Fibroblast of lung (primary cell): ENCODE results near the gene ASXL3. TPM values are rescaled to one million over a fixed set of nuclear protein-coding genes. Genes with fewer than 3 reads are reported as not detected.
A peak's percentile ranks its signal among the peaks of the same experiment; 100 is the strongest.

Experiments
- DNase-seq, 2 donors: peaks; one replicate each; pipeline versions ENCODE4 v3.0.0 to v3.0.0-alpha.2; 2010; ENCODE audit warnings: low read depth in 2 of 2
- H2AFZ ChIP-seq: 2 replicates; pipeline ENCODE4 v1.5.1; 2012; ENCODE audit warnings: low read length, control low read depth, inconsistent platforms
- H3K27ac ChIP-seq: 2 replicates; pipeline ENCODE4 v1.5.1; 2011; ENCODE audit warnings: low read length, control low read depth; ENCODE audit not compliant: insufficient read depth
- H3K27me3 ChIP-seq: 2 replicates; pipeline ENCODE4 v1.5.1; 2011; ENCODE audit warnings: mild to moderate bottlenecking, low read length; ENCODE audit not compliant: control insufficient read depth, insufficient read depth
- H3K36me3 ChIP-seq: 2 replicates; pipeline ENCODE4 v1.5.1; 2011; ENCODE audit warnings: low read length; ENCODE audit not compliant: control insufficient read depth, insufficient read depth
- H3K4me1 ChIP-seq: 2 replicates; pipeline ENCODE4 v1.5.1; 2011; ENCODE audit warnings: low read length; ENCODE audit not compliant: control insufficient read depth, insufficient read depth; ENCODE audit errors: extremely low read depth
- H3K4me2 ChIP-seq: 2 replicates; pipeline ENCODE4 v1.5.1; 2011; ENCODE audit warnings: low read length, control low read depth; ENCODE audit not compliant: insufficient read depth; ENCODE audit errors: extremely low read depth
- H3K4me3 ChIP-seq, 4 experiments: fragments of 200-600 bp in 1 of 4; sonication (generic) in 1 of 4; replicated peaks in 1 of 4; 2 replicates each; pipeline ENCODE4 v1.5.1; 2011 to 2016; ENCODE audit warnings: low read length in 4 of 4, low read depth in 3 of 4, mild to moderate bottlenecking in 3 of 4, control low read depth in 2 of 4, inconsistent platforms in 1 of 4, mixed read lengths in 1 of 4; ENCODE audit not compliant: insufficient read depth in 1 of 4; ENCODE audit errors: control extremely low read depth in 1 of 4
- H3K79me2 ChIP-seq: 2 replicates; pipeline ENCODE4 v1.5.1; 2012; ENCODE audit warnings: mild to moderate bottlenecking, low read length, inconsistent platforms; ENCODE audit not compliant: control insufficient read depth, insufficient read depth
- H3K9ac ChIP-seq: 2 replicates; pipeline ENCODE4 v1.5.1; 2011; ENCODE audit warnings: mild to moderate bottlenecking, low read length, control low read depth; ENCODE audit not compliant: insufficient read depth
- H3K9me3 ChIP-seq: 2 replicates; pipeline ENCODE4 v1.5.1; 2012; ENCODE audit warnings: low read depth, low read length; ENCODE audit not compliant: control insufficient read depth, insufficient read depth
- H4K20me1 ChIP-seq: 2 replicates; pipeline ENCODE4 v1.5.1; 2011; ENCODE audit warnings: low read length; ENCODE audit not compliant: control insufficient read depth, insufficient read depth; ENCODE audit errors: extremely low read depth
- CTCF ChIP-seq, 2 donors: IDR thresholded peaks in 1 of 2; conservative IDR thresholded peaks in 1 of 2; 1 replicate in 1 of 2; 2 replicates in 1 of 2; pipeline ENCODE4 v1.5.1; 2011 to 2012; ENCODE audit warnings: low read length in 2 of 2, control low read depth in 1 of 2, inconsistent platforms in 1 of 2, low read depth in 1 of 2, mild to moderate bottlenecking in 1 of 2
- EZH2 ChIP-seq: IDR thresholded peaks from 2 replicates; pipeline ENCODE4 v1.5.1; 2012; ENCODE audit warnings: low read length, control low read depth, mild to moderate bottlenecking; ENCODE audit errors: missing control alignments
- polyA plus RNA-seq, 2 donors: library from polyadenylated mRNA; depleted of rRNA in 1 of 2; stranded (reverse) in 1 of 2; unstranded in 1 of 2; fragments of >200 nt; gene quantifications; 2 replicates each; pipeline ENCODE4 v1.2.1, GENCODE V29; 2011 to 2012; ENCODE audit warnings: missing spikeins in 1 of 2
- total RNA-seq: library from RNA; depleted of rRNA; stranded (reverse); fragments of >200 nt; gene quantifications from 2 replicates; pipeline ENCODE4 v1.2.1, GENCODE V29; 2014

Gene ASXL3
- total and polyA plus RNA-seq, 2 donors (not counting 1 experiment from before 2014, with no cell fraction given) = 0.06 to 0.66 TPM

GRCh38 chr18:33605250-33605649, 27.2 kb downstream of the ASXL3 start:
- no peak for DNase-seq
- no peaks in the 10 kb centered on the region for H3K9me3 ChIP-seq
- H3K9ac ChIP-seq = no peak overlapping the region
- H3K27ac ChIP-seq = no peak overlapping the region
- H3K36me3 ChIP-seq = no peaks in the 10 kb centered on the region
- no peaks in the 10 kb centered on the region for H3K27me3 ChIP-seq
- no peak overlapping the region for H3K4me3 ChIP-seq
- no peaks in the 10 kb centered on the region for H3K4me1 ChIP-seq
- TF ChIP-seq CTCF (conservative IDR thresholded peaks at IDR 0.05 in 1 of 2, IDR thresholded peaks at IDR 0.05 in 1 of 2; ENCODE audit: low read depth in 1 of 2, low read length in 2 of 2) (no peak), EZH2 (no peak)
- H4K20me1 ChIP-seq = no peaks in the 10 kb centered on the region
- no peak overlapping the region for H3K4me2 ChIP-seq
- H3K79me2 ChIP-seq = no peaks in the 10 kb centered on the region
- H2AFZ ChIP-seq = no peak overlapping the region

- DNase-seq = no peak
- Histone ChIP-seq H4K20me1 (no peaks in the 10 kb centered on the region), H3K27ac (no peak overlapping the region), H3K4me2 (no peak overlapping the region), H3K4me1 (no peaks in the 10 kb centered on the region), H3K9ac (no peak overlapping the region), H3K4me3 (no peak overlapping the region), H3K36me3 (no peaks in the 10 kb centered on the region), H3K27me3 (no peaks in the 10 kb centered on the region), H3K79me2 (no peaks in the 10 kb centered on the region), H2AFZ (no peak overlapping the region), H3K9me3 (no peaks in the 10 kb centered on the region)
- no peak for TF ChIP-seq EZH2
- TF ChIP-seq CTCF (conservative IDR thresholded peaks at IDR 0.05 in 1 of 2, IDR thresholded peaks at IDR 0.05 in 1 of 2; ENCODE audit: low read depth in 1 of 2, low read length in 2 of 2) = no peak
Observed at GRCh38 chr18:33606621-33607020, 28.6 kb downstream of the ASXL3 start.

- H3K27me3 ChIP-seq = no peaks in the 10 kb centered on the region
- no peak overlapping the region for H3K9ac ChIP-seq
- no peak overlapping the region for H3K4me3 ChIP-seq
- H3K9me3 ChIP-seq = no peaks in the 10 kb centered on the region
- H3K27ac ChIP-seq = no peak overlapping the region
- no peaks in the 10 kb centered on the region for H3K4me1 ChIP-seq
- no peaks in the 10 kb centered on the region for H3K79me2 ChIP-seq
- no peaks in the 10 kb centered on the region for H3K36me3 ChIP-seq
- H2AFZ ChIP-seq = no peak overlapping the region
- H3K4me2 ChIP-seq = no peak overlapping the region
- no peaks in the 10 kb centered on the region for H4K20me1 ChIP-seq
- DNase-seq = peak in 1 of 2 donors; percentile 45
- no peak for TF ChIP-seq EZH2
- TF ChIP-seq CTCF (conservative IDR thresholded peaks at IDR 0.05 in 1 of 2, IDR thresholded peaks at IDR 0.05 in 1 of 2; ENCODE audit: low read depth in 1 of 2, low read length in 2 of 2) = no peak
Observed at GRCh38 chr18:33611525-33612135, 33.6 kb downstream of the ASXL3 start.
